ENCODE measurements around the gene PTCD2. TPM values are rescaled to one million over a fixed set of nuclear protein-coding genes. Genes with fewer than 3 reads are reported as not detected.
A peak's percentile ranks its signal among the peaks of the same experiment; 100 is the strongest.

The PTCD2 gene
- total RNA-seq, 1 experiment from 2014 or later, result 12.7 TPM

DNA sequence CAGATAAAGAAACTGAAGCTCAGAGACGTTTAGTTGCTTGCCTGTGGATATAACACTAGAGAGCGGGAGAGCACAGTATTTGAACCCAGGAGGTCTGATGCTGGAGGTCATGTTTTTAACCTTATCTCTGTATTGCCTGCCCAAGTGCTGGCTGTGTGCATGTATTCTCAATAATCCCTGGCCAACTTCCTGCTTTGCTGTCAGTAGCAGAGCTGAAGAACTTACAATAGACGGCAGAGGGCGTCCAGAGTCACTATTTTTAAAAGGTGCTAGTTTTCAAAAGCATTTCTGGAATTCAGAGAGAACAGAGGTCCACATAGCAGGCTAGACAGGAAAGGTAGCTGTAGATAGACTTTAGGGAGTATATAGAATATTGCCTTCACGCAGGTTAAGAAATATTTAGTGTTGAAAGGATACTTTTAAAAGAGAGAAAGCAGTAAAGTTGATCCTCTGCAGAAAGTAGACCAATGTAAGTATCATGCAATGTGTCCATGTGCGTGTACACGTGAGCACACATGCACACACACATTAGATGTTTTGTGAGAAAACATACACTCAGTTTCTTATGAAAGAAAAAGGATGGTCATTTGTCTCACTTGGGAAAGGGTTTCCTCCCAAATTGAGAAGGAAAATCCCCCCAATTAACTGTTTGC lies 46.3 kb downstream of the PTCD2 start:
- H3K4me1 ChIP-seq (ENCODE audit: insufficient read depth, low read length, poor library complexity, severe bottlenecking), result peaks cover 2% of the 10 kb centered on the region
- H3K4me3 ChIP-seq (ENCODE audit: low read depth, low read length, poor library complexity, severe bottlenecking), result no peak overlapping the region
- intact Hi-C loops (cut with micrococcal nuclease; ENCODE audit: unreplicated experiment), result loop anchor here (2.0 kb wide), 1 partner anchor 160 kb away; no protein-coding TSS in a partner anchor
- ChIA-PET CTCF (interaction anchor here (0.9 to 1.7 kb wide), 3 partner anchors 10 to 157 kb away, joined by 3 to 19 read pairs (median 4); no protein-coding TSS in a partner anchor), POLR2A (ENCODE audit: low non-redundant PET) (no interaction called here)
- peak; percentile 72 for DNase-seq (ENCODE audit: low spot score)
- no peak overlapping the region for H3K27ac ChIP-seq (ENCODE audit: low read depth, low read length, poor library complexity, severe bottlenecking)
- TF ChIP-seq EZH2 (IDR thresholded peaks at IDR 0.05; ENCODE audit: borderline replicate concordance, low read depth, low read length, poor library complexity, severe bottlenecking), result no peak
- TF ChIP-seq, protein P1, sequence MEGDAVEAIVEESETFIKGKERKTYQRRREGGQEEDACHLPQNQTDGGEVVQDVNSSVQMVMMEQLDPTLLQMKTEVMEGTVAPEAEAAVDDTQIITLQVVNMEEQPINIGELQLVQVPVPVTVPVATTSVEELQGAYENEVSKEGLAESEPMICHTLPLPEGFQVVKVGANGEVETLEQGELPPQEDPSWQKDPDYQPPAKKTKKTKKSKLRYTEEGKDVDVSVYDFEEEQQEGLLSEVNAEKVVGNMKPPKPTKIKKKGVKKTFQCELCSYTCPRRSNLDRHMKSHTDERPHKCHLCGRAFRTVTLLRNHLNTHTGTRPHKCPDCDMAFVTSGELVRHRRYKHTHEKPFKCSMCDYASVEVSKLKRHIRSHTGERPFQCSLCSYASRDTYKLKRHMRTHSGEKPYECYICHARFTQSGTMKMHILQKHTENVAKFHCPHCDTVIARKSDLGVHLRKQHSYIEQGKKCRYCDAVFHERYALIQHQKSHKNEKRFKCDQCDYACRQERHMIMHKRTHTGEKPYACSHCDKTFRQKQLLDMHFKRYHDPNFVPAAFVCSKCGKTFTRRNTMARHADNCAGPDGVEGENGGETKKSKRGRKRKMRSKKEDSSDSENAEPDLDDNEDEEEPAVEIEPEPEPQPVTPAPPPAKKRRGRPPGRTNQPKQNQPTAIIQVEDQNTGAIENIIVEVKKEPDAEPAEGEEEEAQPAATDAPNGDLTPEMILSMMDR (conservative IDR thresholded peaks at IDR 0.05; ENCODE audit: low read depth, low read length), result peak; percentile 80
- H3K36me3 ChIP-seq (ENCODE audit: insufficient read depth, low read length, poor library complexity, severe bottlenecking), result no peaks in the 10 kb centered on the region
- H3K27me3 ChIP-seq (replicated peaks; ENCODE audit: insufficient read depth, low read depth, low read length, poor library complexity), result no peaks in the 10 kb centered on the region
- no peaks in the 10 kb centered on the region for H3K9me3 ChIP-seq (ENCODE audit: low read depth, low read length, poor library complexity, severe bottlenecking)
- no TSS peak for BruUV-seq (replicated peaks)

DNA sequence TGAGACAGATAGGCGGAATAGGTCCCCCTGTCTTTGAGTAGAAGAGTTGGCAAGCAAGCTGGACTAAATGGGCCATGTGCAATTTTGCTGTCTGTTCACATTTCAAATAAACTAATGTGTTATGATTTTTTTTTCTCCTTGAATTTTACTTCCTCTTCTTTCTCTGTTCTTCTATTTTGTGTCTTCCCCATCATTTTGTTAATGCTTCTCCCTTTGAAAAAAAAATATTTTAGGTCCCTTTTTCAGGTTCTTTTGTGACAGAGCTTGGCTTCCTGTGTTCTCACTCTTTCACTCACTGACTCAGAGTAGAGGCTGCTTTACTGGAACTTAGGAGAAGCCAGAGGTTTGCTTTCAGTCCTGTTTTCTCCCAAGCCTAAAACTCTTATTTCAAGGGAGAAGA lies 48.1 kb downstream of the PTCD2 start:
- Histone ChIP-seq H3K9me3 (ENCODE audit: low read depth, low read length, poor library complexity, severe bottlenecking) (no peaks in the 10 kb centered on the region), H3K4me3 (ENCODE audit: low read depth, low read length, poor library complexity, severe bottlenecking) (no peak overlapping the region), H3K36me3 (ENCODE audit: insufficient read depth, low read length, poor library complexity, severe bottlenecking) (no peaks in the 10 kb centered on the region), H3K4me1 (ENCODE audit: insufficient read depth, low read length, poor library complexity, severe bottlenecking) (no peaks in the 10 kb centered on the region), H3K27ac (ENCODE audit: low read depth, low read length, poor library complexity, severe bottlenecking) (no peak overlapping the region), H3K27me3 (replicated peaks; ENCODE audit: insufficient read depth, low read depth, low read length, poor library complexity) (no peaks in the 10 kb centered on the region)
- no TSS peak for BruUV-seq (replicated peaks)
- POLR2A ChIA-PET (ENCODE audit: low non-redundant PET), result no interaction called here
- CTCF ChIA-PET, result no interaction called here
- intact Hi-C loops (cut with micrococcal nuclease; ENCODE audit: unreplicated experiment), result no loop called here
- no peak for DNase-seq (ENCODE audit: low spot score)
- no peak for TF ChIP-seq EZH2 (IDR thresholded peaks at IDR 0.05; ENCODE audit: borderline replicate concordance, low read depth, low read length, poor library complexity, severe bottlenecking)
- TF ChIP-seq, protein P1 (conservative IDR thresholded peaks at IDR 0.05; ENCODE audit: low read depth, low read length), result no peak

DNA sequence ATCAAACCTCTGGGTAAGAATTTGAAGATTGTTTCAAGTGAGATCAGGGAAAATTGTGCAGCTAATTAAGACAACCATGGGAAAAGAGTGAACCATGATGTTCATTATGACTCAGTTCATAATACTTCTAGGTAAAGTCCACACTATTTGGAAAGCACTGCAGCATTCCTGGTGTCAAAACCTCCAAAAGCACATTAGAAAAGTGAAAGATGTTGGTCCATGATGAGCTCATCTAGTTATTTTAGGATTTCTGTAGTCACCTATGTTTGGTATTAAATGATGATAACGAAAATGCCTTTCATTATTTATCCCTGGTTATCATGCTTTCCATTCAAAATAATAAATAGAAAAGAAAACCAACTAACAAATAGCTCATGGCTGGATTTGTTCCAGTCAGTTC lies 49.1 kb downstream of the PTCD2 start:
- Histone ChIP-seq H3K4me3 (ENCODE audit: low read depth, low read length, poor library complexity, severe bottlenecking) (no peak overlapping the region), H3K9me3 (ENCODE audit: low read depth, low read length, poor library complexity, severe bottlenecking) (no peaks in the 10 kb centered on the region), H3K27ac (ENCODE audit: low read depth, low read length, poor library complexity, severe bottlenecking) (no peak overlapping the region), H3K4me1 (ENCODE audit: insufficient read depth, low read length, poor library complexity, severe bottlenecking) (no peaks in the 10 kb centered on the region), H3K27me3 (replicated peaks; ENCODE audit: insufficient read depth, low read depth, low read length, poor library complexity) (no peaks in the 10 kb centered on the region), H3K36me3 (ENCODE audit: insufficient read depth, low read length, poor library complexity, severe bottlenecking) (no peaks in the 10 kb centered on the region)
- no peak for TF ChIP-seq EZH2 (IDR thresholded peaks at IDR 0.05; ENCODE audit: borderline replicate concordance, low read depth, low read length, poor library complexity, severe bottlenecking)
- TF ChIP-seq, protein P1 (conservative IDR thresholded peaks at IDR 0.05; ENCODE audit: low read depth, low read length), result no peak
- ChIA-PET CTCF (no interaction called here), POLR2A (ENCODE audit: low non-redundant PET) (no interaction called here)
- BruUV-seq (replicated peaks), result no TSS peak
- DNase-seq (ENCODE audit: low spot score), result no peak
- intact Hi-C loops (cut with micrococcal nuclease; ENCODE audit: unreplicated experiment), result no loop called here
